Kidney epithelial cell (primary cell): Measurements from ENCODE around the gene KRT9. TPM values are rescaled to one million over a fixed set of nuclear protein-coding genes. Genes with fewer than 3 reads are reported as not detected.
A peak's percentile ranks its signal among the peaks of the same experiment; 100 is the strongest.

Source experiments
- DNase-seq: peaks from one replicate; pipeline ENCODE4 v3.0.0-alpha.2; 2010; ENCODE audit warnings: low read depth
- H3K27me3 ChIP-seq: 2 replicates; pipeline ENCODE4 v1.6.0; 2011; ENCODE audit warnings: low read length; ENCODE audit not compliant: control insufficient read depth, insufficient read depth
- H3K36me3 ChIP-seq: 2 replicates; pipeline ENCODE4 v1.5.1; 2011; ENCODE audit warnings: low read length; ENCODE audit not compliant: control insufficient read depth, insufficient read depth
- H3K4me3 ChIP-seq: 2 replicates; pipeline ENCODE4 v1.5.1; 2011; ENCODE audit warnings: low read depth, mild to moderate bottlenecking, control low read depth, low read length
- CTCF ChIP-seq: IDR thresholded peaks from 2 replicates; pipeline ENCODE4 v1.5.1; 2011; ENCODE audit warnings: mild to moderate bottlenecking, moderate library complexity, low read length, control low read depth, inconsistent platforms; ENCODE audit not compliant: insufficient read depth, poor library complexity, severe bottlenecking
- total RNA-seq: library from RNA; depleted of rRNA; stranded (reverse); fragments of >200 nt; gene quantifications from 2 replicates; pipeline ENCODE4 v1.2.3, GENCODE V29; 2015

KRT9 gene
- total RNA-seq, 1 donor from 2014 or later = not detected

GRCh38 chr17:41524261-41524660 is 47.6 kb downstream of the KRT9 start:
- no peak for TF ChIP-seq CTCF
- peak overlapping the region; percentile 29 for H3K4me3 ChIP-seq
- DNase-seq = no peak
- H3K36me3 ChIP-seq = peaks cover 7% of the 10 kb centered on the region
- H3K27me3 ChIP-seq = no peaks in the 10 kb centered on the region

GRCh38 chr17:41523787-41524186 is 48.1 kb downstream of the KRT9 start:
- no peak for TF ChIP-seq CTCF
- peaks cover 7% of the 10 kb centered on the region for H3K36me3 ChIP-seq
- no peak for DNase-seq
- H3K4me3 ChIP-seq = peak overlapping the region; percentile 29
- H3K27me3 ChIP-seq = no peaks in the 10 kb centered on the region

- no peak for DNase-seq
- Histone ChIP-seq H3K27me3 (no peaks in the 10 kb centered on the region), H3K4me3 (no peak overlapping the region), H3K36me3 (peaks cover 7% of the 10 kb centered on the region)
- TF ChIP-seq CTCF = no peak
Measured at GRCh38 chr17:41523225-41523593, 48.6 kb downstream of the KRT9 start.

GRCh38 chr17:41522301-41523224 is 49.3 kb downstream of the KRT9 start:
- no peak for DNase-seq
- no peak overlapping the region for H3K4me3 ChIP-seq
- no peak for TF ChIP-seq CTCF
- H3K36me3 ChIP-seq = peaks cover 7% of the 10 kb centered on the region
- H3K27me3 ChIP-seq = no peaks in the 10 kb centered on the region

GRCh38 chr17:41521574-41522261 is 50.1 kb downstream of the KRT9 start:
- no peak for TF ChIP-seq CTCF
- peak; percentile 82 for DNase-seq
- Histone ChIP-seq H3K36me3 (peaks cover 5% of the 10 kb centered on the region), H3K27me3 (no peaks in the 10 kb centered on the region), H3K4me3 (no peak overlapping the region)
